Mucosa of rectum (tissue), 2 donors: Measurements from ENCODE around the gene NOP56.
A peak's percentile ranks its signal among the peaks of the same experiment; 100 is the strongest.

Experiments
- H3K27ac ChIP-seq, 2 donors: one replicate each; pipeline ENCODE4 v1.7.0; 2013; ENCODE audit warnings: inconsistent platforms in 2 of 2, low read depth in 2 of 2, low read length in 2 of 2
- H3K27me3 ChIP-seq, 2 donors: one replicate each; pipeline ENCODE4 v1.7.0; 2013; ENCODE audit warnings: low read length in 2 of 2; ENCODE audit not compliant: control insufficient read depth in 2 of 2, insufficient read depth in 2 of 2
- H3K36me3 ChIP-seq, 2 donors: one replicate each; pipeline ENCODE4 v1.7.0; 2013; ENCODE audit warnings: low read length in 2 of 2; ENCODE audit not compliant: control insufficient read depth in 2 of 2, insufficient read depth in 2 of 2
- H3K4me1 ChIP-seq, 2 donors: one replicate each; pipeline ENCODE4 v1.7.0; 2013; ENCODE audit warnings: low read length in 2 of 2, mild to moderate bottlenecking in 1 of 2; ENCODE audit not compliant: control insufficient read depth in 2 of 2, insufficient read depth in 2 of 2
- H3K4me3 ChIP-seq, 2 donors: one replicate each; pipeline ENCODE4 v1.7.0; 2013; ENCODE audit warnings: low read length in 2 of 2
- H3K9ac ChIP-seq, 2 donors: one replicate each; pipeline ENCODE4 v1.7.0; 2013; ENCODE audit warnings: low read length in 2 of 2, low read depth in 1 of 2, mild to moderate bottlenecking in 1 of 2
- H3K9me3 ChIP-seq, 2 donors: one replicate each; pipeline ENCODE4 v1.7.0; 2013; ENCODE audit warnings: low read length in 2 of 2; ENCODE audit not compliant: control insufficient read depth in 2 of 2
- donor health status: healthy.
- donor health status: Normal muscosa, but diverticular disease.

The NOP56 gene

GRCh38 chr20:2640260-2640659 is 12.2 kb upstream of the NOP56 start:
- H3K9me3 ChIP-seq: no peaks in the 10 kb centered on the region
- no peak overlapping the region for H3K27ac ChIP-seq
- H3K36me3 ChIP-seq: no peaks in the 10 kb centered on the region
- no peaks in the 10 kb centered on the region for H3K27me3 ChIP-seq
- H3K4me3 ChIP-seq: no peak overlapping the region
- no peaks in the 10 kb centered on the region for H3K4me1 ChIP-seq
- H3K9ac ChIP-seq: no peak overlapping the region

GRCh38 chr20:2640899-2641298 is 11.5 kb upstream of the NOP56 start:
- no peak overlapping the region for H3K9ac ChIP-seq
- H3K36me3 ChIP-seq: no peaks in the 10 kb centered on the region
- H3K4me3 ChIP-seq: no peak overlapping the region
- H3K4me1 ChIP-seq: no peaks in the 10 kb centered on the region
- no peaks in the 10 kb centered on the region for H3K27me3 ChIP-seq
- H3K9me3 ChIP-seq: no peaks in the 10 kb centered on the region
- no peak overlapping the region for H3K27ac ChIP-seq

GRCh38 chr20:2643708-2644107 is 8.7 kb upstream of the NOP56 start:
- Histone ChIP-seq H3K9ac (no peak overlapping the region), H3K9me3 (no peaks in the 10 kb centered on the region), H3K36me3 (no peaks in the 10 kb centered on the region), H3K27me3 (no peaks in the 10 kb centered on the region), H3K4me1 (no peaks in the 10 kb centered on the region), H3K27ac (no peak overlapping the region), H3K4me3 (no peak overlapping the region)

- Histone ChIP-seq H3K36me3 (peaks cover 34 to 41% of the 10 kb centered on the region in 2 donors), H3K27ac (peak overlapping the region; percentile 20 to 91), H3K4me3 (peak overlapping the region; percentile 79 to 97), H3K9me3 (no peaks in the 10 kb centered on the region), H3K9ac (peak overlapping the region; percentile 51 to 85), H3K27me3 (no peaks in the 10 kb centered on the region), H3K4me1 (peaks cover 12 to 17% of the 10 kb centered on the region in 2 donors)
Observed at GRCh38 chr20:2652724-2653555, 508 bp downstream of the NOP56 start.

DNA sequence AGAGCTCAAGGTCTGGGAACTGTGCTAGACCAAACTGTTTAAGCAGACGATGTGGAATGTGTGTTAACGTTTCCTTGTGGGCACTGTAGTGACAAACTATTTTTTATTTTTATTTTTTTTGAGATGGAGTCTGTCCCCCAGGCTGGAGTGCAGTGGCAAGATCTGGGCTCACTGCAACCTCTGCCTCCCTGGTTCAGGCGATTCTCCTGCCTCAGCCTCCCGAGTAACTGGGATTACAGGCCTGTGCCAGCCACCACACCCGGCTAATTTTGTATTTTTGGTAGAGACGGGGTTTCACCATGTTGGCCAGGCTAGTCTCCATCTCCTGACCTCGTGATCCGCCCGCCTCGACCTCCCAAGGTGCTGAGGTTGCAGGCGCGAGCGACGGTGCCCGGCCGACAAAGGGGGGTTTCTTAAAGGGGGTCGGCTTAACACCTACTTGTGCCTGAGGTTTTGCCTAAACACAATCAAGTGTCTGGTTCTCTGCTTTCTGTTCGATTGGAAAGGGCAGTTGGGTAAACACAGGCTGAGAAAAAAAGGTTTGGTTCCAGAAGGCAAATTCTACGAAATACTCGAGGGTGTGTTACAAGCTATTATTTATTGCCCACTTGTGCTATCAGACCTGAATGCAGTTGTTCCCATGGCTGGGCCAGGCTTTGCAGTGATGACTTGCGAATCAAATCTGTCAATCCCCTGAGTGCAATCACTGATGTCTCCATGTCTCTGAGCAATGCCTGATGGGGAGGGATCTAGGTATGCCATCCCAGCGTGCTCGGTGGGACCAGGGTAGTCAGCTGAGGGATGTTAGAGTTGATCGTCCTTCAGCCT is 1.3 kb downstream of the NOP56 start:
- Histone ChIP-seq H3K4me1 (peaks cover 12 to 17% of the 10 kb centered on the region in 2 donors), H3K4me3 (peak overlapping the region; percentile 79 to 97), H3K27me3 (no peaks in the 10 kb centered on the region), H3K9me3 (no peaks in the 10 kb centered on the region), H3K27ac (no peak overlapping the region), H3K9ac (peak overlapping the region; percentile 51 to 85), H3K36me3 (peaks cover 41 to 49% of the 10 kb centered on the region in 2 donors)

DNA sequence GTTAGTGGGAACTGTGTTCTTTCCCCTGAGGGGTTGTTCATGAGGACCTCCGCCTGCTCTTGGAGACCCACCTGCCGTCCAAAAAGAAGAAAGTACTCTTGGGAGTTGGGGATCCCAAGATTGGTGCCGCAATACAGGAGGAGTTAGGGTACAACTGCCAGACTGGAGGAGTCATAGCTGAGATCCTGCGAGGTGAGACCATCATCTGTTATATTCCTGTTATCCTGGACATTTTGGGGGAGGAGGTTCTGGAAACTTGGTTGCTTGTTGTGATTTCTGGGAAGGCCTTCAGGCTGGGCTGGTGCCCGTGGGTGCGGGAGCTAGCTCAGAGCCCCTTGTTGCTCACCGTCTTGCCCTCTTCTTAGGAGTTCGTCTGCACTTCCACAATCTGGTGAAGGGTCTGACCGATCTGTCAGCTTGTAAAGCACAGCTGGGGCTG is 2.0 kb downstream of the NOP56 start:
- no peaks in the 10 kb centered on the region for H3K27me3 ChIP-seq
- H3K4me1 ChIP-seq: peaks cover 12 to 17% of the 10 kb centered on the region in 2 donors
- no peaks in the 10 kb centered on the region for H3K9me3 ChIP-seq
- H3K36me3 ChIP-seq: peaks cover 47 to 55% of the 10 kb centered on the region in 2 donors
- H3K27ac ChIP-seq: no peak overlapping the region
- peak overlapping the region in 1 of 2 donors; percentile 51 for H3K9ac ChIP-seq
- H3K4me3 ChIP-seq: peak overlapping the region; percentile 79 to 97

DNA sequence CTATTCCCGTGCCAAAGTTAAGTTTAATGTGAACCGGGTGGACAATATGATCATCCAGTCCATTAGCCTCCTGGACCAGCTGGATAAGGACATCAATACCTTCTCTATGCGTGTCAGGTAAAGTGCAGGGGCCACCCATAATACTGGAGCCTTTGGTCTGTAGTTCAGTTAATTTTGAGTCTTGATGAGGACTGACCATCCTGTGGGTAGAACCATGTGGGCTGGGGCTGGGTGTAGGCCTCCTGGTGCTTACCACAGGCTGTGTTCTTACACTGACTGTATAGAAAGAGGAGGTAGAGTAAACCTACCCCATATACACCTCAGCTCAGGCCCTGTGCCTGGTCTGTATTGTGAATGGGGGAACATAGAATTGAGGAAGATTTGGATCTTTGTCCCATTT is 2.4 kb downstream of the NOP56 start:
- no peak overlapping the region for H3K9ac ChIP-seq

GRCh38 chr20:2655331-2656116 is 3.1 kb downstream of the NOP56 start:
- Histone ChIP-seq H3K27me3 (no peaks in the 10 kb centered on the region), H3K4me1 (peaks cover 12 to 17% of the 10 kb centered on the region in 2 donors), H3K4me3 (no peak overlapping the region), H3K36me3 (peaks cover 58 to 66% of the 10 kb centered on the region in 2 donors), H3K9me3 (no peaks in the 10 kb centered on the region), H3K9ac (no peak overlapping the region), H3K27ac (no peak overlapping the region)

More for the DNA sequence above, 2.4 kb downstream of the NOP56 start:
- H3K27ac ChIP-seq: no peak overlapping the region
- no peaks in the 10 kb centered on the region for H3K9me3 ChIP-seq
- H3K4me3 ChIP-seq: no peak overlapping the region
- H3K36me3 ChIP-seq: peaks cover 51 to 60% of the 10 kb centered on the region in 2 donors
- no peaks in the 10 kb centered on the region for H3K27me3 ChIP-seq
- H3K4me1 ChIP-seq: peaks cover 12 to 17% of the 10 kb centered on the region in 2 donors

DNA sequence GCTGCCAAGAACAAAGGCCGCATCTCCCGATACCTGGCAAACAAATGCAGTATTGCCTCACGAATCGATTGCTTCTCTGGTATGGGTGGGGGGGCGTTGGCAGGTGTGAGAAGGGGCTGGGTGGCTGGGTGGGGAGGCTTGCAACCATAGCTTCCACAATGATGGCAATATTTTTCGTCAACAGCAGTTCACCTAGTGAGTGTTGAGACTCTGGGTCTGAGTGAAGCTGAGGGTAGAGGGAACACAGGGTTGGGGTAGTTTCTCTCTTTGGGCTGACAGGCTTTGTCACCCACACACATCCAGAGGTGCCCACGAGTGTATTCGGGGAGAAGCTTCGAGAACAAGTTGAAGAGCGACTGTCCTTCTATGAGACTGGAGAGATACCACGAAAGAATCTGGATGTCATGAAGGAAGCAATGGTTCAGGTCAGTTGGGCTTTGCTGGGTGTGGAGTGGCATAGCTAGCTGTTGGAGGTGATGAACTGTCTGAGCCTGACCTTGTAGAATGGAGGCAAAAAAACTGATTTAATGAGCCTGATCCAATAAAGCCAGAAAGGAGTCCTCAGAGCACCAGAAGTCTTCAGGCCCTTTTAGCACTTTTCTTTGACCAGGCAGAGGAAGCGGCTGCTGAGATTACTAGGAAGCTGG is 4.2 kb downstream of the NOP56 start:
- Histone ChIP-seq H3K36me3 (peaks cover 65 to 72% of the 10 kb centered on the region in 2 donors), H3K27ac (no peak overlapping the region), H3K4me3 (no peak overlapping the region), H3K9ac (no peak overlapping the region), H3K9me3 (no peaks in the 10 kb centered on the region), H3K27me3 (no peaks in the 10 kb centered on the region), H3K4me1 (peaks cover 10 to 12% of the 10 kb centered on the region in 2 donors)
